K562 (cell line): ENCODE measurements around the gene HLA-B. TPM values are rescaled to one million over a fixed set of nuclear protein-coding genes. Genes with fewer than 3 reads are reported as not detected.

Experiments used
- BRD9 ChIP-seq: fragments of 450-650 bp; IDR thresholded peaks from 2 replicates; pipeline ENCODE4 v1.6.1; 2018; ENCODE audit warnings: low read depth; ENCODE audit not compliant: partially characterized antibody
- CHD1 ChIP-seq: fragments of 200-600 bp; sonication (generic); IDR thresholded peaks from one replicate; pipeline ENCODE4 v1.6.1; 2012; ENCODE audit warnings: mild to moderate bottlenecking, moderate library complexity, low read length, inconsistent platforms
- DNMT1 ChIP-seq: fragments of 450-650 bp; IDR thresholded peaks from 2 replicates; pipeline ENCODE4 v1.6.1; 2016; ENCODE audit warnings: antibody characterized with exemption, mild to moderate bottlenecking
- ELF4 ChIP-seq: fragments of 450-650 bp; formaldehyde crosslinking; IDR thresholded peaks from 2 replicates; pipeline ENCODE4 v1.4.0; 2022; ENCODE audit warnings: missing genetic modification characterization
- HLTF ChIP-seq: fragments of 450-650 bp; IDR thresholded peaks from 2 replicates; pipeline ENCODE4 v1.6.1; 2016
- HOXB6 ChIP-seq: fragments of 250-450 bp; sonication (Bioruptor Pico); IDR thresholded peaks from 2 replicates; pipeline ENCODE4 v1.5.1; 2022; ENCODE audit warnings: mild to moderate bottlenecking, borderline replicate concordance
- NBN ChIP-seq: fragments of 450-650 bp; IDR thresholded peaks from 2 replicates; pipeline ENCODE4 v1.6.1; 2016; ENCODE audit warnings: low read depth, mild to moderate bottlenecking
- RFX1 ChIP-seq: fragments of 450-650 bp; IDR thresholded peaks from 2 replicates; pipeline ENCODE4 v1.6.1; 2016; ENCODE audit warnings: mild to moderate bottlenecking, moderate library complexity
- SMARCE1 ChIP-seq: fragments of 450-650 bp; IDR thresholded peaks from 2 replicates; pipeline ENCODE4 v1.7.1; 2016; ENCODE audit warnings: mild to moderate bottlenecking
- TBP ChIP-seq: optimal IDR thresholded peaks from 2 replicates; pipeline ENCODE3; 2011; ENCODE audit warnings: low read depth, low read length, improper control_type of control experiment
- UBTF ChIP-seq, 2 experiments: IDR thresholded peaks; 2 replicates each; pipeline ENCODE4 v1.6.1; 2012; ENCODE audit warnings: improper control_type of control experiment in 2 of 2, low read depth in 2 of 2, low read length in 2 of 2, borderline replicate concordance in 1 of 2
- ZKSCAN3 ChIP-seq: fragments of 250-450 bp; sonication (Bioruptor Pico); IDR thresholded peaks from 2 replicates; pipeline ENCODE4 v1.4.0; 2020
- ZNF133 ChIP-seq: fragments of 250-450 bp; sonication (Bioruptor Pico); IDR thresholded peaks from 2 replicates; pipeline ENCODE4 v1.4.0; 2020; ENCODE audit warnings: mild to moderate bottlenecking
- ZNF24 ChIP-seq: fragments of 450-650 bp; IDR thresholded peaks from 2 replicates; pipeline ENCODE4 v1.6.1; 2016
- ZNF398 ChIP-seq: fragments of 250-450 bp; sonication (Bioruptor Pico); IDR thresholded peaks from 2 replicates; pipeline ENCODE4 v1.8.0; 2021; ENCODE audit warnings: moderate library complexity, mild to moderate bottlenecking, inconsistent platforms
- polyA plus RNA-seq, 8 experiments: library from polyadenylated mRNA; depleted of rRNA in 4 of 8; stranded (reverse) in 5 of 8; unstranded in 3 of 8; fragments of >200 nt; fragmentation: Nextera tagmentation in 2 of 8; fragmentation: Illumina TruSeq in 1 of 8; extraction: Ambion mirVana in 2 of 8; extraction: Trizol in 1 of 8; gene quantifications; 2 replicates each; pipeline versions ENCODE4 v1.2.1 to v1.2.3, GENCODE V29; 2011 to 2014; ENCODE audit warnings: inconsistent platforms in 1 of 8, missing spikeins in 1 of 8
- total RNA-seq, 7 experiments: library from RNA; depleted of rRNA in 6 of 7; stranded (reverse); fragments of >200 nt in 6 of 7; fragmentation: Illumina TruSeq in 2 of 7; extraction: Trizol in 2 of 7; gene quantifications; 2 replicates each; pipeline versions ENCODE4 v1.2.1 to v1.2.3, GENCODE V29; 2011 to 2021; ENCODE audit warnings: low replicate concordance in 1 of 7
- TF ChIP-seq, protein P1 (sequence below): fragments of 250-450 bp; sonication (Bioruptor Pico); IDR thresholded peaks from 2 replicates; pipeline ENCODE4 v1.5.0; 2020; ENCODE audit warnings: mild to moderate bottlenecking
- TF ChIP-seq, protein P2 (sequence below): sonication (generic); formaldehyde crosslinking; IDR thresholded peaks from 2 replicates; pipeline ENCODE4 v1.8.0; 2022; ENCODE audit warnings: missing genetic modification reagents, mild to moderate bottlenecking, borderline replicate concordance
- TF ChIP-seq, protein P3 (sequence below): fragments of 250-450 bp; sonication (Bioruptor Pico); IDR thresholded peaks from 2 replicates; pipeline ENCODE4 v1.5.0; 2022; ENCODE audit warnings: mild to moderate bottlenecking

HLA-B gene
- total and polyA plus RNA-seq, 9 of the 15 experiments (the other 6 are each of a cell fraction or from before 2014, with no cell fraction given), result 0.07 to 9.7 (median 0.65) TPM; not detected in 2

- TF ChIP-seq, protein P1, sequence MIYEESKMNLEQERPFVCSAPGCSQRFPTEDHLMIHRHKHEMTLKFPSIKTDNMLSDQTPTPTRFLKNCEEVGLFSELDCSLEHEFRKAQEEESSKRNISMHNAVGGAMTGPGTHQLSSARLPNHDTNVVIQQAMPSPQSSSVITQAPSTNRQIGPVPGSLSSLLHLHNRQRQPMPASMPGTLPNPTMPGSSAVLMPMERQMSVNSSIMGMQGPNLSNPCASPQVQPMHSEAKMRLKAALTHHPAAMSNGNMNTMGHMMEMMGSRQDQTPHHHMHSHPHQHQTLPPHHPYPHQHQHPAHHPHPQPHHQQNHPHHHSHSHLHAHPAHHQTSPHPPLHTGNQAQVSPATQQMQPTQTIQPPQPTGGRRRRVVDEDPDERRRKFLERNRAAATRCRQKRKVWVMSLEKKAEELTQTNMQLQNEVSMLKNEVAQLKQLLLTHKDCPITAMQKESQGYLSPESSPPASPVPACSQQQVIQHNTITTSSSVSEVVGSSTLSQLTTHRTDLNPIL (CRISPR knock-in tag), result no peak
- no peak for TF ChIP-seq HOXB6 (CRISPR knock-in tag)
- no peak for TF ChIP-seq ELF4
- TF ChIP-seq DNMT1, result peak; percentile 85; the same call in 1 of the 2 replicates
- TF ChIP-seq ZNF133 (CRISPR knock-in tag), result no peak
- no peak; the same call in none of the 2 replicates for TF ChIP-seq ZNF24
- TF ChIP-seq, protein P2, sequence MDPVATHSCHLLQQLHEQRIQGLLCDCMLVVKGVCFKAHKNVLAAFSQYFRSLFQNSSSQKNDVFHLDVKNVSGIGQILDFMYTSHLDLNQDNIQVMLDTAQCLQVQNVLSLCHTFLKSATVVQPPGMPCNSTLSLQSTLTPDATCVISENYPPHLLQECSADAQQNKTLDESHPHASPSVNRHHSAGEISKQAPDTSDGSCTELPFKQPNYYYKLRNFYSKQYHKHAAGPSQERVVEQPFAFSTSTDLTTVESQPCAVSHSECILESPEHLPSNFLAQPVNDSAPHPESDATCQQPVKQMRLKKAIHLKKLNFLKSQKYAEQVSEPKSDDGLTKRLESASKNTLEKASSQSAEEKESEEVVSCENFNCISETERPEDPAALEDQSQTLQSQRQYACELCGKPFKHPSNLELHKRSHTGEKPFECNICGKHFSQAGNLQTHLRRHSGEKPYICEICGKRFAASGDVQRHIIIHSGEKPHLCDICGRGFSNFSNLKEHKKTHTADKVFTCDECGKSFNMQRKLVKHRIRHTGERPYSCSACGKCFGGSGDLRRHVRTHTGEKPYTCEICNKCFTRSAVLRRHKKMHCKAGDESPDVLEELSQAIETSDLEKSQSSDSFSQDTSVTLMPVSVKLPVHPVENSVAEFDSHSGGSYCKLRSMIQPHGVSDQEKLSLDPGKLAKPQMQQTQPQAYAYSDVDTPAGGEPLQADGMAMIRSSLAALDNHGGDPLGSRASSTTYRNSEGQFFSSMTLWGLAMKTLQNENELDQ (CRISPR knock-in tag), result no peak
- peak; percentile 48 for TF ChIP-seq SMARCE1
- peak; percentile 97 for TF ChIP-seq BRD9
- no peak for TF ChIP-seq CHD1
- peak; percentile 43 to 60; a peak in 1 of 4 replicates for TF ChIP-seq UBTF (IDR thresholded peaks at IDR 0.05; ENCODE audit: borderline replicate concordance in 1 of 2, low read depth in 2 of 2, low read length in 2 of 2)
- no peak for TF ChIP-seq ZKSCAN3 (CRISPR knock-in tag)
- peak; percentile 72 for TF ChIP-seq TBP
- TF ChIP-seq, protein P3, sequence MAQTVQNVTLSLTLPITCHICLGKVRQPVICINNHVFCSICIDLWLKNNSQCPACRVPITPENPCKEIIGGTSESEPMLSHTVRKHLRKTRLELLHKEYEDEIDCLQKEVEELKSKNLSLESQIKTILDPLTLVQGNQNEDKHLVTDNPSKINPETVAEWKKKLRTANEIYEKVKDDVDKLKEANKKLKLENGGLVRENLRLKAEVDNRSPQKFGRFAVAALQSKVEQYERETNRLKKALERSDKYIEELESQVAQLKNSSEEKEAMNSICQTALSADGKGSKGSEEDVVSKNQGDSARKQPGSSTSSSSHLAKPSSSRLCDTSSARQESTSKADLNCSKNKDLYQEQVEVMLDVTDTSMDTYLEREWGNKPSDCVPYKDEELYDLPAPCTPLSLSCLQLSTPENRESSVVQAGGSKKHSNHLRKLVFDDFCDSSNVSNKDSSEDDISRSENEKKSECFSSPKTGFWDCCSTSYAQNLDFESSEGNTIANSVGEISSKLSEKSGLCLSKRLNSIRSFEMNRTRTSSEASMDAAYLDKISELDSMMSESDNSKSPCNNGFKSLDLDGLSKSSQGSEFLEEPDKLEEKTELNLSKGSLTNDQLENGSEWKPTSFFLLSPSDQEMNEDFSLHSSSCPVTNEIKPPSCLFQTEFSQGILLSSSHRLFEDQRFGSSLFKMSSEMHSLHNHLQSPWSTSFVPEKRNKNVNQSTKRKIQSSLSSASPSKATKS (CRISPR knock-in tag), result no peak
- peak; percentile 94 for TF ChIP-seq NBN
- TF ChIP-seq RFX1, result no peak
- TF ChIP-seq HLTF, result peak; percentile 84; the same call in 1 of the 2 replicates
- no peak for TF ChIP-seq ZNF398 (CRISPR knock-in tag)
Observed at GRCh38 chr6:31399589-31400466, 42.8 kb upstream of the HLA-B start (continued).
